SK-N-SH (cell line): Measurements from ENCODE around the gene CDKL5.

ENCODE experiments used
- CTCF ChIP-seq: fragments of 200-600 bp; sonication (generic); IDR thresholded peaks from 2 replicates; pipeline ENCODE4 v1.6.1; 2017; ENCODE audit warnings: antibody characterized with exemption, mild to moderate bottlenecking, moderate library complexity
- PBX3 ChIP-seq: IDR thresholded peaks from 2 replicates; pipeline ENCODE4; 2012
- POLR2AphosphoS5 ChIP-seq: IDR thresholded peaks from 2 replicates; pipeline ENCODE4 v1.6.1; 2012; ENCODE audit warnings: low read depth, low read length
- SIN3A ChIP-seq: IDR thresholded peaks from 2 replicates; pipeline ENCODE4 v1.6.1; 2012; ENCODE audit warnings: low read depth, mild to moderate bottlenecking, low read length, moderate library complexity, borderline replicate concordance
- TAF1 ChIP-seq: IDR thresholded peaks from 2 replicates; pipeline ENCODE4 v1.6.1; 2012; ENCODE audit warnings: low read depth, mild to moderate bottlenecking, low read length, moderate library complexity, borderline replicate concordance
- USF2 ChIP-seq: fragments of 150-350 bp; IDR thresholded peaks from 2 replicates; pipeline ENCODE4 v1.6.1; 2017; ENCODE audit warnings: antibody characterized with exemption, low read length, low read depth, borderline replicate concordance

GRCh38 chrX:18578546-18578945 is 153.1 kb downstream of the CDKL5 start:
- TF ChIP-seq USF2 (no peak), PBX3 (no peak), POLR2AphosphoS5 (no peak), TAF1 (no peak), SIN3A (no peak), CTCF (no peak)
